ENCODE results near the gene GOLGA6C.
"Not testable (repeated sequence)": the region's sequence is repeated elsewhere in the genome, so short reads cannot be mapped to it uniquely, and the experiment has no call there.

GOLGA6C gene

DNA sequence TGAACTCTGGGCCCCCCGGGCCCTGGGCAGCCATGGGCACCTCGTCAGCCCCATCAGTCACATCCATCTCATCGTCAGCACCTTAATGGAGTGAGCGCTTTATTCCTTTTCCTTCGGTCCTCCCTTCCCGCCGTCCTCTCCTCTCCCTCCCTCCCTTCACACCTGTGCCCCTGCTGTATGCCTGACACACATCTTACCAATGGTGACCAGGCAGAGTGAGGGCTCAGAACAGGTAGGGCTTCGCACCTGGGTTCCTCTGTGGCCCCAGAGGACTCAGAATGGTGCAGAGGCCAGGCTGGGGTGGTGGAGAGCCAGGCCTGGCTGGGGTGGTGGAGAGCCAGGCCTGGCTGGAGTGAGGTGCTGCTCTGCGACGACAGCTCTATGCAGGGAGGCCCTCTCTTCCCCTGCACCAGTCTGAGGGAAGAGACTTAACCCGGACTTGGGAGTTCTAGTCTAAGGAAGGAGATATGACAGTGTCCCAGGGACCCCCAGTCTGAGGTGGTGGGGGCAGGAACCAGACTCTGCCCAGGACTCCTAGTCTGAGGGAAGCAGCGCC lies 44.8 kb upstream of the GOLGA6C start:
- no peak for DNase-seq (ENCODE audit: low read depth in 2 of 2)
- no peak for TF ChIP-seq CTCF (IDR thresholded peaks at IDR 0.05; ENCODE audit: low read depth, low read length)
- no peak overlapping the region for H3K4me3 ChIP-seq (replicated peaks in 1 of 2; ENCODE audit: low read depth in 2 of 2, low read length in 2 of 2)

DNA sequence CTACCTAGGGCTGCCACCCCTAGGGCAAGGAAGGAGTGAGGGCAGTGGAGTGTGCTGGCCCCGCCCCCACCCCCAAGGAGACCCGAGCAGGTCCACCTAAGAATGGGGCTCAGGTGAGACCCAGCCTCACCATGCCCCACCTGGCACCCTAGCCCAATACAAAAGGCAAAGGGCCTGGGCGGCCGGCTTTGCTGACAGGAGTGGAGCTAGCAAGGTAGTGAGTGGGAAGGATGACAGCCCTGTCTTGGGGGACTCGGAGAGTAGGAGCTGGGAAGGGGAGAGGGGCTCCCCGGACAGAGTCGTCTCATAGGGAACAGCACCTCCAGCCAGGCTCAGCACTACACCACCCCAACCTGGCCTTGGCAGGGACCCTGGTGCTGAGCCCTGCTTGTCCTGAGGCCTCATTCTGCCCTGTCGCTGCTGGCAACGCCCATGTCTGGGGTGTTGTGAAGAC lies 44.3 kb upstream of the GOLGA6C start:
- no peak for DNase-seq (ENCODE audit: low read depth in 2 of 2)
- H3K4me3 ChIP-seq (replicated peaks in 1 of 2; ENCODE audit: low read depth in 2 of 2, low read length in 2 of 2), result no peak overlapping the region
- TF ChIP-seq CTCF (IDR thresholded peaks at IDR 0.05; ENCODE audit: low read depth, low read length), result no peak

- TF ChIP-seq CTCF (IDR thresholded peaks at IDR 0.05; ENCODE audit: low read depth, low read length), result no peak
- no peak overlapping the region for H3K4me3 ChIP-seq (replicated peaks in 1 of 2; ENCODE audit: low read depth in 2 of 2, low read length in 2 of 2)
- DNase-seq (ENCODE audit: low read depth in 2 of 2), result no peak
Observed at GRCh38 chr15:75214293-75215096, 43.6 kb upstream of the GOLGA6C start.

- H3K4me3 ChIP-seq (replicated peaks in 1 of 2; ENCODE audit: low read depth in 2 of 2, low read length in 2 of 2), result no peak overlapping the region
- no peak for DNase-seq (ENCODE audit: low read depth in 2 of 2)
- no peak for TF ChIP-seq CTCF (IDR thresholded peaks at IDR 0.05; ENCODE audit: low read depth, low read length)
Observed at GRCh38 chr15:75215107-75216004, 42.8 kb upstream of the GOLGA6C start.

- DNase-seq (ENCODE audit: low read depth in 2 of 2), result no peak
Observed at GRCh38 chr15:75217012-75217411, 41.1 kb upstream of the GOLGA6C start.

GRCh38 chr15:75217574-75217973 lies 40.6 kb upstream of the GOLGA6C start:
- H3K4me3 ChIP-seq (replicated peaks in 1 of 2; ENCODE audit: low read depth in 2 of 2, low read length in 2 of 2); DNase-seq (ENCODE audit: low read depth in 2 of 2): not testable (repeated sequence)

More at GRCh38 chr15:75217012-75217411, 41.1 kb upstream of the GOLGA6C start:
- H3K4me3 ChIP-seq (replicated peaks in 1 of 2; ENCODE audit: low read depth in 2 of 2, low read length in 2 of 2), result no peak overlapping the region
- TF ChIP-seq CTCF (IDR thresholded peaks at IDR 0.05; ENCODE audit: low read depth, low read length), result no peak

- H3K4me3 ChIP-seq (replicated peaks in 1 of 2; ENCODE audit: low read depth in 2 of 2, low read length in 2 of 2); DNase-seq (ENCODE audit: low read depth in 2 of 2): not testable (repeated sequence)
Observed at GRCh38 chr15:75219507-75219929, 38.6 kb upstream of the GOLGA6C start.
